AG10803 (cell line): ENCODE measurements around the gene MYO7B.
"Not testable (repeated sequence)": the region's sequence is repeated elsewhere in the genome, so short reads cannot be mapped to it uniquely, and the experiment has no call there.

Experiments
- DNase-seq: peaks from one replicate; pipeline ENCODE4 v3.0.0; 2010; ENCODE audit warnings: low read depth
- H3K4me3 ChIP-seq: 2 replicates; pipeline ENCODE4 v1.5.1; 2011; ENCODE audit warnings: mild to moderate bottlenecking, low read length, control low read depth
- TF ChIP-seq, protein P1 (sequence below): conservative IDR thresholded peaks from 2 replicates; pipeline ENCODE4 v1.5.1; 2011; ENCODE audit warnings: mild to moderate bottlenecking, low read length, control low read depth, inconsistent platforms

The MYO7B gene

DNA sequence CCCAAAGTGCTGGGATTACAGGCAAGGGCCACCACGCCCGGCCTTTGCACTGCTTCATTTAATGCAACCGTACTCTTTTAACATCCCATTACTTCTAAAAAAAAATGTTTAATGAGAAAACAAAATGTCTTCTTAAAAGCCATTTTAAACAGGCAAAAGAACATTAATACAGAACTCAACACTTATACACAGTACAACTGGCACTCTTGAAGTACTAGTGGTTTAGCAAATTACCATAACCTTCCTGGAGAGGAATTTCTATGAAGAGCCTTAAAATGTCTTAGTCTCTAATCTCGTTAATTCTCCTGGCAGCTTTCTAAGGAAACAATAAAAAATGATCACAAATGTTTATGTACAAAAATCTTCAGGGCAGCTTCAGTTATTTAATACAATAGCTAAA, 15.1 kb upstream of the MYO7B start:
- no peak overlapping the region for H3K4me3 ChIP-seq
- no peak for DNase-seq
- TF ChIP-seq, protein P1, sequence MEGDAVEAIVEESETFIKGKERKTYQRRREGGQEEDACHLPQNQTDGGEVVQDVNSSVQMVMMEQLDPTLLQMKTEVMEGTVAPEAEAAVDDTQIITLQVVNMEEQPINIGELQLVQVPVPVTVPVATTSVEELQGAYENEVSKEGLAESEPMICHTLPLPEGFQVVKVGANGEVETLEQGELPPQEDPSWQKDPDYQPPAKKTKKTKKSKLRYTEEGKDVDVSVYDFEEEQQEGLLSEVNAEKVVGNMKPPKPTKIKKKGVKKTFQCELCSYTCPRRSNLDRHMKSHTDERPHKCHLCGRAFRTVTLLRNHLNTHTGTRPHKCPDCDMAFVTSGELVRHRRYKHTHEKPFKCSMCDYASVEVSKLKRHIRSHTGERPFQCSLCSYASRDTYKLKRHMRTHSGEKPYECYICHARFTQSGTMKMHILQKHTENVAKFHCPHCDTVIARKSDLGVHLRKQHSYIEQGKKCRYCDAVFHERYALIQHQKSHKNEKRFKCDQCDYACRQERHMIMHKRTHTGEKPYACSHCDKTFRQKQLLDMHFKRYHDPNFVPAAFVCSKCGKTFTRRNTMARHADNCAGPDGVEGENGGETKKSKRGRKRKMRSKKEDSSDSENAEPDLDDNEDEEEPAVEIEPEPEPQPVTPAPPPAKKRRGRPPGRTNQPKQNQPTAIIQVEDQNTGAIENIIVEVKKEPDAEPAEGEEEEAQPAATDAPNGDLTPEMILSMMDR: no peak

- TF ChIP-seq, protein P1: no peak
- no peak overlapping the region for H3K4me3 ChIP-seq
- DNase-seq: no peak
Observed at GRCh38 chr2:127523269-127523939, 12.1 kb upstream of the MYO7B start.

DNA sequence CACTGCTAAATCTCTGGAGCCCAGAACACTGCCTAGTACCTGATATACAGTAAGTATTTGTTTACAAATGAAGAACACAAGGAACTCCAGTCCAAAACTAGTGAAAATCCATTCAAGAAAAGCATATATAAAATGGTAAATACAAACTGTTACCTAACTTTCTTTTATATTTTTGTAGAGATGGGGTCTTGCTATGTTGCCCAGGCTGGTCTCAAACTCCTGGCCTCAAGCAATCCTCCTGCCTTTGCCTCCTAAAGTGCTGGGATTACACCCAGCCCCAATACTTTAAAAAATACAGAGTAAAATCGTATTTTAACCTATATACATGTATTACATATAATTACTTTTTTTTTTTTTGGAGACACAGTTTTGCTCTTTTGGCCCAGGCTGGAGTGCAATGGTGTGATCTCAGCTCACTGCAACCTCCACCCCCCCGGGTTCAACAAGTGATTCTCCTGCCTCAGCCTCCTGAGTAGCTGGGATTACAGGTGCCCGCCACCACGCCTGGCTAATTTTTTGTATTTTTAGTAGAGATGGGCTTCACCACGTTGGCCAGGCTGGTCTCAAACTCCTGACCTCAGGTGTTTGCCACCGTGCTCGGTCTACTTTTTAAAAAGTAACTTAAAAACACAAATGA, 11.2 kb upstream of the MYO7B start:
- DNase-seq, H3K4me3 ChIP-seq: not testable (repeated sequence)

DNA sequence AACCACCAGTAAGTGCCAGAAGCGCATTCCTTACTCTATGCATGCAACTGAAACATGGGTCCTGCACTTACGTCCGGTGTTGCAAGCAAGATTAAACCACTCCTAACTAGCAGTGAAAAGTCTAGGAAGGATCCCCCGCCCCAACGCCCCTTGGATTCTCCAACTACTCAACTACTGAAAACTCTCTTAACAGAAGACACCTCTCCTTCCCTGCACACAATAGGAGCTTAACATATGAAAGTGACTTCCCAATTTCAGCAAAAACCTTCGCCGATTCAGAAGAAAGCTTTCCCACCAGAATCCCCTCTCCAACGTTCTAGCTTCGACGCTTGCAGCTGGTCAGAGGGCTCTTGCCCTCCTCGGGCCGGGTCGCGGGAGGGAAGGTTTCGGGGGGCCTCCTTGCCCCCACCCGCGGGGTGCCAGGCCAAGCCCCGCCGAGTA, 9.8 kb upstream of the MYO7B start:
- H3K4me3 ChIP-seq: peak overlapping the region; percentile 90
- TF ChIP-seq, protein P1: no peak
- DNase-seq: peak; percentile 66

DNA sequence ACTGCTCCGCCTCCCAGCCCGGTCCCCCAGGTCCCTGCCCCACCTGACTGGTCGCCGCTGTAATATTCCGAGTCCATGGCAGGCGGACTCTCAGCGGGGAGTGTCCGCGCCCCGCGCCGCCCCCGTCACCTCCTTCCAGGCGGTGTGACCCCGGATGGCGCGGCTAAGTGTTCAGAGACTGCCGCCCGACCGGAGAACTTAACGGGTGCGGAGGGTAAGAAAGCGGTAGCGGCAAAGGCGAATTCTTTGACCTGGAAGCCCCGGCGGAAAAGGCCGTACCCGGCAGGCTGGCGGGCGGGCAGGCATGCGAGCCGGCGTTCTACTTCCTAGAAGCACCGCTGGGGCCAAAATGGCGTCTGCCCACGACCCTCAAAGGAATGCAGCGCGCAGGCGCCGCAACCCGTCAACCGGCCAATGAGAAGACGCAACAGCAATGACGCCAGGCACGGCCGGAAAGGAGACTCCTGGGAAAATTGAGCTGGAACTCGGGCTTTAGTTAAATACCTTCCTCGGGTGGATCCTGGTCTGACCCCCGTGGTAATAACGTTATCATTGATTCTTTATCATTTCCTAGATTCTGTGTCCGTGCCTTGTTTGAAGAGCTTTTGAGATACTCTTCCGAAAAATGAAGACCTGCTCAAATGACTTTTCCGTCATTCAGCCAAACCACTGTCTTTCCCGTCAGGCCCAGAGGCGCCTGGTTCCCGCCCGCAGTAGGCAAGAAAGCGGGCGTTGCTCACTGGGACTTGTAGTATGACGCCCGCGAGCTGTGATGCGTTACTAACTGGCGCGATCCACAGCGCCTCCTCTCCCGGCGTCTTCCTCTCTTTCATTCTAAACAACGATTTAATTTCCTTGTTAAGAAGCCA, 9.1 kb upstream of the MYO7B start, which contains the start of gene IWS1:
Gene IWS1, minus strand, starts transcription at position 358 of the 869 bp plus-strand sequence. Its CDS starts 281 bp downstream, at position 77.
- DNase-seq: peak; percentile 95
- TF ChIP-seq, protein P1: peak; percentile 35
- peak within 1 kb of the TSS; percentile 90 for H3K4me3 ChIP-seq

DNA sequence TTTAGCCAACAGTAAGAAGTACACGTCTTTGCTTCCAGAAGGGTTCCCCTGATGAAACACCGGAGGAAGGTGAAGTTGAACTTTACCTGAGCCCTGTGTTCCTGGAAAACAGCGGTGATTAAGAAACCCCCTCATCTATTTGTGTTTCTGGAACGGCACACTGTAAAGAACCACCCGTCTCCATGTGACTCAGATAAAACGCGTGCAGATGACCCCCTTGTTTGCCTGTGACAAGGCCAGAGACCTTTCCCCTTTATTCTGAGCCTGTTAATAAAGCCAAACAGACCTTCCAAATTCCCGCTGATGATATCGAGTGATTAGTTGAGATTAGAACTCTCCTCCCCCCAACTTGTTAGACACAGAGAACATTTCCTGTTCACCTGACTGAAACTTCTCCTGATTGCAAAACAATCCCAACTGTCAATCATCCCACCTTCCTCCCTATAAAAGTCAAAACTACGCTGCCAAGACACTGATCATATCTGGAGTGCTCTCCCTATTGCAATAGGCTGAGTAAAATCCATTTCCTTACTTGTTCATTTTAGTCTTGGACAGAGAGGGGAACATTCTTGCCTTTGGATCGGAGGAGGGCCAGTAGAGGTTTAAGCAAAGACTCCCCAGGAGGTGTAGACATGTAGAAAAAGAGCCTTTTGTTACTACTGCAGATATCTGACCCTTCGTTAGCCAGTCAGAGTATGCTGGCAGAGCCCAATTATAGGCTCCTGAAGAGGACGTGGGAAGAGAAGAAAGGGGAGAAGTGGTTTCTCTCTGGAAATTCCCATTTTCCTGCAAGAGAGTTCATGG, 8.3 kb upstream of the MYO7B start:
- peak overlapping the region; percentile 90 for H3K4me3 ChIP-seq
- no peak for DNase-seq
- TF ChIP-seq, protein P1: no peak

- TF ChIP-seq, protein P1: no peak
- DNase-seq: no peak
- H3K4me3 ChIP-seq: no peak overlapping the region
Observed at GRCh38 chr2:127528487-127528886, 7.0 kb upstream of the MYO7B start.

DNA sequence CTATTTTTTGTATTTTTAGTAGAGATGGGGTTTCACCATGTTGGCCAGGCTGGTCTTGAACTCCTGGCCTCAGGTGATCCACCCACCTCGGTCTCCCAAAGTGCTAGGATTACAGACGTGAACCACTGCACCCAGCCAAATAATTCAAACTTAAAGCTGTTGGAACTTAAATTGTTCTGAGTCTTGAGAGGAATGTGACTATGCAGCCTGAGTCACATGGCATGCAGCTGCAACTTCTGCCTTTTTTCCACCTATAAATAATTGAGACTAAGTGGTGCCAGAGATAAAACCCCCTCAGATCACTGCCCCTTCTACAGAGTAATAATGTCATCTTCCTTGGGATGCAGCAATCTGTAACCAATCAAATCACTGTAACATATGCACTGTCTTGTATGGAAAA, 6.1 kb upstream of the MYO7B start:
- DNase-seq: peak; percentile 18
- not testable (repeated sequence) for H3K4me3 ChIP-seq
